Endothelial cell of umbilical vein (primary cell): Measurements from ENCODE around the gene NDUFS1.

ENCODE experiments used
- CTCF ChIP-seq, 2 donors: IDR thresholded peaks; 1 replicate in 1 of 2; 2 replicates in 1 of 2; pipeline ENCODE4 v1.5.1; 2011; ENCODE audit warnings: low read length in 2 of 2, mild to moderate bottlenecking in 2 of 2, moderate library complexity in 2 of 2, control low read depth in 1 of 2, inconsistent platforms in 1 of 2, low read depth in 1 of 2; ENCODE audit not compliant: insufficient read depth in 1 of 2; ENCODE audit errors: extremely low read depth in 1 of 2
- EZH2 ChIP-seq: IDR thresholded peaks from 2 replicates; pipeline ENCODE4 v1.6.1; 2012; ENCODE audit warnings: borderline replicate concordance, low read depth, mild to moderate bottlenecking, moderate library complexity, low read length, inconsistent platforms; ENCODE audit not compliant: severe bottlenecking
- JUN ChIP-seq: IDR thresholded peaks from 2 replicates; pipeline ENCODE4 v1.6.1; 2011; ENCODE audit warnings: borderline replicate concordance, low read depth; ENCODE audit not compliant: insufficient read length, insufficient read depth
- POLR2AphosphoS5 ChIP-seq: IDR thresholded peaks from 2 replicates; pipeline ENCODE4 v1.6.1; 2012; ENCODE audit warnings: low read depth, mild to moderate bottlenecking, control low read depth, low read length, moderate library complexity; ENCODE audit not compliant: insufficient read depth

DNA sequence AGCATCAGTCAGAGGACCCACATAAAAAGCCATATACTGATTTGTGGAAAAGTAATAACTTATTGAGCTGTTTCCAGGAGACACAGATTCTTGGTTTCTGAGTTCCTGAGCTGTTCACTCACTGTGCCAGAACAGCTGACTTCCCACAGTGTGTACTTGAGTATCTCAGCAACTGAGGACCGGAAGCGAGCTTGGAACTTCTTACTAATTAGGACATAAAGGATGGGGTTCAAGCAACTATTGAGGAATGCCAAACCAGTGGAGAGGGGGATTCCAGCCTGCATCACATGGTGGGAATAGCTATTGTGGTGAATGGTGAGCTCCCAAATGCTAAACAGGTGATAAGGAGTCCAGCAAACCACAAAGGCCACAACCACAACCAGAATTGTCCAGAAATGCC lies 16.9 kb upstream of the NDUFS1 start:
- TF ChIP-seq POLR2AphosphoS5 (no peak), CTCF (IDR thresholded peaks at IDR 0.05; ENCODE audit: extremely low read depth in 1 of 2, insufficient read depth in 1 of 2, low read depth in 1 of 2, low read length in 2 of 2) (no peak), EZH2 (no peak), JUN (no peak)
